ENCODE results near the gene DHRS3. TPM values are rescaled to one million over a fixed set of nuclear protein-coding genes. Genes with fewer than 3 reads are reported as not detected.
A peak's percentile ranks its signal among the peaks of the same experiment; 100 is the strongest.

Gene DHRS3
- total RNA-seq, 6 experiments from 2014 or later = 6.0 to 29.1 (median 27.1) TPM

- H3K27ac Mint-ChIP-seq = no peak overlapping the region
- H3K36me3 Mint-ChIP-seq (ENCODE audit: low read depth) = no peaks in the 10 kb centered on the region; the same call in 1 of the 2 replicates
- peaks cover 11% of the 10 kb centered on the region for H3K4me1 Mint-ChIP-seq (ENCODE audit: low read depth)
- no peak for TF ChIP-seq CTCF (IDR thresholded peaks at IDR 0.05)
- H3K9me3 Mint-ChIP-seq = no peaks in the 10 kb centered on the region; the same call in 1 of the 2 replicates
- no peak for DNase-seq
- H3K27me3 Mint-ChIP-seq (ENCODE audit: insufficient read depth) = peaks cover 2% of the 10 kb centered on the region
- no peak overlapping the region for H3K4me3 Mint-ChIP-seq
Observed at GRCh38 chr1:12530462-12531178, 87.4 kb downstream of the DHRS3 start.

GRCh38 chr1:12529640-12530174 lies 88.3 kb downstream of the DHRS3 start:
- H3K36me3 Mint-ChIP-seq (ENCODE audit: low read depth) = no peaks in the 10 kb centered on the region; the same call in 1 of the 2 replicates
- no peaks in the 10 kb centered on the region for H3K9me3 Mint-ChIP-seq
- no peak overlapping the region for H3K27ac Mint-ChIP-seq
- DNase-seq = no peak
- H3K4me1 Mint-ChIP-seq (ENCODE audit: low read depth) = peaks cover 11% of the 10 kb centered on the region
- H3K4me3 Mint-ChIP-seq = no peak overlapping the region
- H3K27me3 Mint-ChIP-seq (ENCODE audit: insufficient read depth) = peaks cover 2% of the 10 kb centered on the region
- TF ChIP-seq CTCF (IDR thresholded peaks at IDR 0.05) = no peak

- Mint-ChIP-seq H3K27ac (no peak overlapping the region), H3K4me3 (no peak overlapping the region), H3K27me3 (ENCODE audit: insufficient read depth) (peaks cover 8% of the 10 kb centered on the region), H3K4me1 (ENCODE audit: low read depth) (peaks cover 11% of the 10 kb centered on the region), H3K9me3 (no peaks in the 10 kb centered on the region), H3K36me3 (ENCODE audit: low read depth) (no peaks in the 10 kb centered on the region; the same call in 1 of the 2 replicates)
- no peak for TF ChIP-seq CTCF (IDR thresholded peaks at IDR 0.05)
- DNase-seq = peak; percentile 38
Observed at GRCh38 chr1:12528021-12528852, 89.8 kb downstream of the DHRS3 start.

- Mint-ChIP-seq H3K4me1 (ENCODE audit: low read depth) (peaks cover 11% of the 10 kb centered on the region), H3K4me3 (no peak overlapping the region), H3K9me3 (no peaks in the 10 kb centered on the region), H3K36me3 (ENCODE audit: low read depth) (no peaks in the 10 kb centered on the region; the same call in 1 of the 2 replicates), H3K27me3 (ENCODE audit: insufficient read depth) (peaks cover 8% of the 10 kb centered on the region), H3K27ac (no peak overlapping the region)
- DNase-seq = no peak
- no peak for TF ChIP-seq CTCF (IDR thresholded peaks at IDR 0.05)
Observed at GRCh38 chr1:12527564-12527963, 90.4 kb downstream of the DHRS3 start.

GRCh38 chr1:12525311-12526181 lies 92.5 kb downstream of the DHRS3 start:
- peaks cover 22% of the 10 kb centered on the region for H3K4me1 Mint-ChIP-seq (ENCODE audit: low read depth)
- H3K36me3 Mint-ChIP-seq (ENCODE audit: low read depth) = no peaks in the 10 kb centered on the region; the same call in 1 of the 2 replicates
- no peaks in the 10 kb centered on the region for H3K9me3 Mint-ChIP-seq
- H3K27ac Mint-ChIP-seq = no peak overlapping the region
- peaks cover 8% of the 10 kb centered on the region for H3K27me3 Mint-ChIP-seq (ENCODE audit: insufficient read depth)
- H3K4me3 Mint-ChIP-seq = no peak overlapping the region
- TF ChIP-seq CTCF (IDR thresholded peaks at IDR 0.05) = no peak
- no peak for DNase-seq
